ENCODE data around the gene FCAR.
"Not testable (repeated sequence)": the region's sequence is repeated elsewhere in the genome, so short reads cannot be mapped to it uniquely, and the experiment has no call there.

The FCAR gene

DNA sequence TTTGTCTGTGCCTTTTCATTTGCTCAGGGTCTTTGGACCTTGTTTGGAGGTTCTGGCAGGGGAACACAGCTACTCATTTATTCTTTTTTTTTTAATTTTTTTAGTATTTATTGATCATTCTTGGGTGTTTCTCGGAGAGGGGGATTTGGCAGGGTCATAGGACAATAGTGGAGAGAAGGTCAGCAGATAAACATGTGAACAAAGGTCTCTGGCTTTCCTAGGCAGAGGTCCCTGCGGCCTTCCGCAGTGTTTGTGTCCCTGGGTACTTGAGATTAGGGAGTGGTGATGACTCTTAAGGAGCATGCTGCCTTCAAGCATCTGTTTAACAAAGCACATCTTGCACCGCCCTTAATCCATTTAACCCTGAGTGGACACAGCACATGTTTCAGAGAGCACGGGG, 33.9 kb downstream of the FCAR start:
- H3K27ac ChIP-seq (ENCODE audit: low read depth, low read length); H3K27me3 ChIP-seq (ENCODE audit: control insufficient read depth, insufficient read depth, low read length); H3K36me3 ChIP-seq (ENCODE audit: control insufficient read depth, insufficient read depth, low read length); H3K9ac ChIP-seq (ENCODE audit: low read depth, low read length); H3K4me1 ChIP-seq (ENCODE audit: control insufficient read depth, insufficient read depth, low read length); H3K4me3 ChIP-seq (ENCODE audit: low read depth, low read length); H3K9me3 ChIP-seq (ENCODE audit: control insufficient read depth, insufficient read depth, low read length): not testable (repeated sequence)

DNA sequence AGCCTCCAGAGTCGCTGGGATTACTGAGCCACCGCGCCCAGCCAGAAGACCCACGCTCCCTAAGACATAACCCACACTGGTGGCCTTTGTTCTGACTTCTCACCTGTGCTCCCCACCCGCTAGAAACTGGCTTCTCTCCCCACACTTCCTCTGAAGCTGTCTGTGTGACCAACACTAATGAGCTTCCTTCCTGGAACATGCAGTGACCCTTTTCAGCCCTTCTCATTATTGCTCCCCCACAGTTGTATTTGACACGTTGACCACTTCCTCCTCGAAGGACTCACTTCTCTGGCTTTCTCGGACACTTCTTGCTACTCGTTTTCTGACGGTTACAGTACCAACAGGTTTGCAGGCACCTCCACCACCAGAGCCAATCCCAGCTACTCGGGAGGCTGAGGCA, 42.8 kb downstream of the FCAR start:
- Histone ChIP-seq H3K4me3 (ENCODE audit: low read depth, low read length) (no peak overlapping the region), H3K27me3 (ENCODE audit: control insufficient read depth, insufficient read depth, low read length) (no peaks in the 10 kb centered on the region), H3K9ac (ENCODE audit: low read depth, low read length) (no peak overlapping the region), H3K27ac (ENCODE audit: low read depth, low read length) (no peak overlapping the region), H3K36me3 (ENCODE audit: control insufficient read depth, insufficient read depth, low read length) (no peaks in the 10 kb centered on the region), H3K9me3 (ENCODE audit: control insufficient read depth, insufficient read depth, low read length) (no peaks in the 10 kb centered on the region), H3K4me1 (ENCODE audit: control insufficient read depth, insufficient read depth, low read length) (no peaks in the 10 kb centered on the region)

DNA sequence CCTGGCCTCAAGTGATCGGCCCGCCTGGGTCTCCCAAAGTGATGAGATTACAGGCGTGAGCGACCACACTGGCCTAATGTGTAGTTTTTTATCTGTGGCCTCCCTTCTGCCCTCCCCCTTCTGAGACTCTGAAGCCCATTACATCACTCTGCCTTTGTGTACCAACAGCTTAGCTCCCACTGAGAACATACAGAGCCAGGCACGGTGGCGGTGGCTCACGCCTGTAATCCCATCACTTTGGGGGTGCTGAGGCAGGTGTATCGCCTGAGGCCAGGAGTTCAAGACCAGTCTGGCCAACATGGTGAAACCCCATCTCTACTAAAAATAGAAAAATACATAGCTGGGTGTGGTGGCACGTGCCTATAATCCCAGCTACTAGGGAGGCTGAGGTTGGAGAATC, 44.5 kb downstream of the FCAR start:
- Histone ChIP-seq H3K9ac (ENCODE audit: low read depth, low read length) (no peak overlapping the region), H3K27ac (ENCODE audit: low read depth, low read length) (no peak overlapping the region), H3K4me1 (ENCODE audit: control insufficient read depth, insufficient read depth, low read length) (no peaks in the 10 kb centered on the region), H3K36me3 (ENCODE audit: control insufficient read depth, insufficient read depth, low read length) (no peaks in the 10 kb centered on the region), H3K4me3 (ENCODE audit: low read depth, low read length) (no peak overlapping the region), H3K9me3 (ENCODE audit: control insufficient read depth, insufficient read depth, low read length) (no peaks in the 10 kb centered on the region), H3K27me3 (ENCODE audit: control insufficient read depth, insufficient read depth, low read length) (no peaks in the 10 kb centered on the region)

DNA sequence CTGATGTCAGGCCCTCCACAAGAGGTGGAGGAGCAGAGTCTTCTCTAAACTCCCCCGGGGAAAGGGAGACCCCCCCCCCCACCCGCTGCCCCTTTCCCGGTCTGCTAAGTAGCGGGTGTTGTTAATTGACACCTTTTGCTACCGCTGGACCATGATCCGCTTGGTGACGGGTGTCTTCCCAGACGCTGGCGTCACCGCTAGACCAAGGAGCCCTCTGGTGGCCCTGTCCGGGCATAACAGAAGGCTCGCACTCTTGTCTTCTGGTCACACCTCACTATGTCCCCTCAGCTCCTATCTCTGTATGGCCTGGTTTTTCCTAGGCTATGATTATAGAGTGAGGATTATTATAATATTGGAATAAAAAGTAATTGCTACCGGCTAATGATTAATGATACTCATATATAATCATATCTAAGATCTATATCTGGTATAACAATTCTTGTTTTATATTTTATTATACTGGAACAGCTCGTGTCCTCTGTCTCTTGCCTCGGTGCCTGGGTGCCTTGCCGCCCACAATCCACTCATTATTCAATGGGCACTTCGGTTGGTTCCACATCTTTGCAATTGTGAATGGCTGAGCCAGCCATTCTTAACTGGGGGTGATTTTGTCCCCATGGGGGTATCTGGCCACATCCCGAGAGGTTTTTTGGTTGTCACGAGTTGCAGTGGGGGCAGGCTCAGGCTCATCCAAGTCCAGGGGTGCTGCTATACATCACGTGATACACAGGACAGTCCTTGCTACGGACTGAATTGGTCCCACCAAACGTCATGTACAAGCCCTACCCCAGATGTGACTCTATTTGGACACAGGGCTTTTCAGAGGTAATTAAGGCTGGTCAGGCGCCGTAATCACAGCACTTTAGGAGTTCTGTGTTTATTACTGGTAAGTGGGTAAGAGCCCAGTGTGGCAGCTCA, 45.9 kb downstream of the FCAR start:
- not testable (repeated sequence) for H3K9ac ChIP-seq (ENCODE audit: low read depth, low read length); H3K4me3 ChIP-seq (ENCODE audit: low read depth, low read length); H3K27me3 ChIP-seq (ENCODE audit: control insufficient read depth, insufficient read depth, low read length); H3K36me3 ChIP-seq (ENCODE audit: control insufficient read depth, insufficient read depth, low read length); H3K9me3 ChIP-seq (ENCODE audit: control insufficient read depth, insufficient read depth, low read length); H3K27ac ChIP-seq (ENCODE audit: low read depth, low read length); H3K4me1 ChIP-seq (ENCODE audit: control insufficient read depth, insufficient read depth, low read length)

DNA sequence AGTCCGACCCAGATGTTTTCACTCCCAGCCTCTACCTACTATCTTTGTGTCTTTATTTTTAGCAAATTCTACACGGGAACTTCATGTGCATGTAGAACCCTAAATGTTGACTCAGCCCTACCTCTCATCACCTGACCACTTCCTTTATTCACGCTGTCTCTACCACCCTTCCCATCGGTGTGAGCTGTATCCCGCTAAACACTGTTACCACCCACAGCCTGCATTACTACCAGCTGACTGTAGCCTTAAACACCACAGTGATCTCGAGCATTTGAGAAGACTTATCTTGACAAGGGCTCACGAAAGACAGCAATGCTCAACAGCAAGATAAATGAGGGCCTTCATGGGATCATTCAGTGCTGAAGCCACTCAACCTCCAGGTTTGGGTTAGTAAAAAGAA, 47.0 kb downstream of the FCAR start:
- no peak overlapping the region for H3K27ac ChIP-seq (ENCODE audit: low read depth, low read length)
- H3K4me1 ChIP-seq (ENCODE audit: control insufficient read depth, insufficient read depth, low read length): no peaks in the 10 kb centered on the region
- no peaks in the 10 kb centered on the region for H3K27me3 ChIP-seq (ENCODE audit: control insufficient read depth, insufficient read depth, low read length)
- no peaks in the 10 kb centered on the region for H3K9me3 ChIP-seq (ENCODE audit: control insufficient read depth, insufficient read depth, low read length)
- no peak overlapping the region for H3K4me3 ChIP-seq (ENCODE audit: low read depth, low read length)
- no peak overlapping the region for H3K9ac ChIP-seq (ENCODE audit: low read depth, low read length)
- H3K36me3 ChIP-seq (ENCODE audit: control insufficient read depth, insufficient read depth, low read length): no peaks in the 10 kb centered on the region

DNA sequence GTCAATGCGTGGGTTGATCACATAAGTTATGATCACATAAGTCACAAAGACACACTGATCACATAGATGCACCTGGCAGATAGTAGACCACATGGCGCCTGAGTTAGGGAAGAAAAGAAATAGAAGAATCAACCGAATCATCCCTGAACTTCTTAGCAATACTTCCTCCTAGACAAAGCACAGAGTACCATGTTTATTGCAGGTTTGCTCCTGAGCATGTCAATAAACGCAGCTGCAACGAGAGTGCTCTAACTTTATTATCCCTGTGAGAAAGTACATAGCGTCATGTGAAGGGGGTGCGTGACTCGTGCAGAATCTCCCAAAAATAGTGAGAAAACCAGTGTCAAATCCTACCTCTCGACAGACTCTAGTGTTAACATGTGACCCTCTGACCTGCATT, 49.2 kb downstream of the FCAR start:
- H3K4me1 ChIP-seq (ENCODE audit: control insufficient read depth, insufficient read depth, low read length): no peaks in the 10 kb centered on the region
- H3K9ac ChIP-seq (ENCODE audit: low read depth, low read length): no peak overlapping the region
- H3K27ac ChIP-seq (ENCODE audit: low read depth, low read length): no peak overlapping the region
- no peaks in the 10 kb centered on the region for H3K36me3 ChIP-seq (ENCODE audit: control insufficient read depth, insufficient read depth, low read length)
- no peaks in the 10 kb centered on the region for H3K27me3 ChIP-seq (ENCODE audit: control insufficient read depth, insufficient read depth, low read length)
- no peak overlapping the region for H3K4me3 ChIP-seq (ENCODE audit: low read depth, low read length)
- peaks cover 2% of the 10 kb centered on the region for H3K9me3 ChIP-seq (ENCODE audit: control insufficient read depth, insufficient read depth, low read length)

DNA sequence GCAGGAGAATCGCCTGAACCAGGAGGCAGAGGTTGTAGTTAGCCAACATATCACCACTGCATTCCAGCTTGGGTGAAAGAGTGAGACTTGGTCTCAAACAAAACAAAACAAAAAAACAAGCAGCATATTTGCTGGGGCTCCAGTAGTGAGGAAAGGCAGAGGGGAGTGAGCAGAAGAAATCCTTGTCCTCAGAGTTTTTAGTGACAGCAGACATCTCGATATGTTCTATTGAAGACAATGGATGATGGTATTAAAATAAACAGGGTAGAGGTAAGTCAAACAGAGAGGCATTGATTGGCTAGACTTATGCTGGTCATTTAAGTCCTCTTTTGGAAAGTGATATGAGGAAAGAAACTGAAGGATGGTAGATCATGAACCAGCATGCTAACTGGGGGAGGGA, 54.3 kb downstream of the FCAR start:
- H3K4me3 ChIP-seq (ENCODE audit: low read depth, low read length): no peak overlapping the region
- H3K36me3 ChIP-seq (ENCODE audit: control insufficient read depth, insufficient read depth, low read length): no peaks in the 10 kb centered on the region
- H3K27ac ChIP-seq (ENCODE audit: low read depth, low read length): no peak overlapping the region
- no peak overlapping the region for H3K9ac ChIP-seq (ENCODE audit: low read depth, low read length)
- no peaks in the 10 kb centered on the region for H3K27me3 ChIP-seq (ENCODE audit: control insufficient read depth, insufficient read depth, low read length)
- H3K4me1 ChIP-seq (ENCODE audit: control insufficient read depth, insufficient read depth, low read length): no peaks in the 10 kb centered on the region
- H3K9me3 ChIP-seq (ENCODE audit: control insufficient read depth, insufficient read depth, low read length): peaks cover 5% of the 10 kb centered on the region

DNA sequence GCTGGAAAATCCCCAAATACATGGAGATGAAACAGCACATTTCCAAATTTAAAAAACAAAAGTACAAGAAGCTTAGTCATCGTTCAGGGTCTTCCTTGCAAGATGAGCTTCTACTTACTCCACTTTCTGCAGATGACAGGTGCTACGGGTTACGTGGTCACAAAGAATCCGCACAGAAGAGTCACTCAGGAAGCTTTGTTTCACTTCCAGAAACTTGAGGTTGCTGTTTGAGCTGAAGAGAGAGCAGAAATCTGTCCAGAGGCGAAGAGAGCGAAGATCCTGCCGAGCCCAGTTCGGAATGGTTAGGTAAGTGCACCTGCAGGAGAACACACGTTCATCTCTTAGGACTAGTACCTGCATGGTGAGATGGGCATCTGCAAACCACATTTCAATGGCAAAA, 63.9 kb downstream of the FCAR start:
- Histone ChIP-seq H3K4me3 (ENCODE audit: low read depth, low read length) (no peak overlapping the region), H3K27ac (ENCODE audit: low read depth, low read length) (no peak overlapping the region), H3K27me3 (ENCODE audit: control insufficient read depth, insufficient read depth, low read length) (no peaks in the 10 kb centered on the region), H3K9me3 (ENCODE audit: control insufficient read depth, insufficient read depth, low read length) (no peaks in the 10 kb centered on the region), H3K4me1 (ENCODE audit: control insufficient read depth, insufficient read depth, low read length) (no peaks in the 10 kb centered on the region), H3K36me3 (ENCODE audit: control insufficient read depth, insufficient read depth, low read length) (no peaks in the 10 kb centered on the region), H3K9ac (ENCODE audit: low read depth, low read length) (no peak overlapping the region)

DNA sequence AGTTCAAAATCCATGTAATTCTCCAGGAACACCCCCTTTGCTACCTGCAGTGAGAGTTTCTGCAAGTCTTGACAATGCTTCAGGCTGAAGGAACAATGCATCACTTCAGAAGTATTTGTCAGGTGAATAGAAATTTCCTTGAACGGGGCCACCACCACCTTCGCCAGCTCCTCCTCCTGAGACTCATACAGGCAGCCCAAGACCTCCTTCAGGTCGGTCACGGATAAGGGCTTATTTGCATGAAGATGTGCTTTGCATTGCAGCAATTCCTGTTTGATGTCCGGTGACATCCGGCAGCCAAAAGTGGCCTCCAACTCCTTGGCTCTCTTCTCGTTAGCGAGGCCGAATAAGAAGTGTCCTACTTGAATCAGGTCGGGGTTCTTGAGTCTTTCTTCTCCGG, 64.9 kb downstream of the FCAR start:
- Histone ChIP-seq H3K9ac (ENCODE audit: low read depth, low read length) (no peak overlapping the region), H3K36me3 (ENCODE audit: control insufficient read depth, insufficient read depth, low read length) (no peaks in the 10 kb centered on the region), H3K9me3 (ENCODE audit: control insufficient read depth, insufficient read depth, low read length) (no peaks in the 10 kb centered on the region), H3K4me1 (ENCODE audit: control insufficient read depth, insufficient read depth, low read length) (no peaks in the 10 kb centered on the region), H3K27me3 (ENCODE audit: control insufficient read depth, insufficient read depth, low read length) (no peaks in the 10 kb centered on the region), H3K27ac (ENCODE audit: low read depth, low read length) (no peak overlapping the region), H3K4me3 (ENCODE audit: low read depth, low read length) (no peak overlapping the region)

DNA sequence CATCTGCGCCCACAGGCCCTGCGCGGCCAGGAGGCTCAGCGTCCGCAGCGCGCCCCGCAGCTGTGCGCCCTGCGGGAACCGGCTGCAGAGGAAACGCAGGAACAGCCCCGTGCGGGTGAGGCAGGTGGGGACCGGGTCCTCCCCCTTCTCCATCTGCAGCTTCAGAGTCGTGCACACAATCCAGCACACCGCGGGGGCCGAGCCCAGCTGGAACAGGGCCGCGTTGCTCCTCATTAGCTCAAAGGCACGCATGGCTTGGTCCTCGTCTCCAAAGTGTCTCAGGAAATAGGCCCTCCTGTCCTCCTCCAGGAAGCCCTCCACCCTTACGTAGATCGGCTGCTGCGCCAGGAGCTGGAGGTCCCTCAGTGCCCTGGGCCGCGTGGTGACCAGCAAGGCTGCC, 65.5 kb downstream of the FCAR start:
- not testable (repeated sequence) for H3K4me1 ChIP-seq (ENCODE audit: control insufficient read depth, insufficient read depth, low read length); H3K27me3 ChIP-seq (ENCODE audit: control insufficient read depth, insufficient read depth, low read length); H3K9ac ChIP-seq (ENCODE audit: low read depth, low read length); H3K36me3 ChIP-seq (ENCODE audit: control insufficient read depth, insufficient read depth, low read length); H3K27ac ChIP-seq (ENCODE audit: low read depth, low read length); H3K4me3 ChIP-seq (ENCODE audit: low read depth, low read length); H3K9me3 ChIP-seq (ENCODE audit: control insufficient read depth, insufficient read depth, low read length)

All from HUES48 (cell line).